A549 treated with CpdA at 1 μM for 4 hours (cell line): ENCODE results near the gene APOO. TPM values are rescaled to one million over a fixed set of nuclear protein-coding genes. Genes with fewer than 3 reads are reported as not detected.

Source experiments
- total RNA-seq: library from RNA; stranded (reverse); fragments of 200-300 nt; extraction: Qiagen RNA extraction; gene quantifications from 5 replicates; pipeline ENCODE4 v1.2.3, GENCODE V29; 2022; ENCODE audit warnings: low read depth

The APOO gene
- 31.9 to 34.4 TPM (median 33.5 TPM) in 5 replicates for total RNA-seq

GRCh38 chrX:23907498-23908218, at the start of gene APOO, which contains the start of gene CXorf58:
Gene APOO (minus strand): TSS chrX:23907938. CDS start chrX:23907702, 236 bp downstream.
Gene CXorf58 (plus strand): TSS chrX:23908006. CDS start chrX:23910303, 2,297 bp downstream.

Other genes starting within 250 kb of the APOO start
- gene PRDX4, start 240.4 kb downstream of the APOO start, total RNA-seq, result 231 to 292 TPM (median 274 TPM) in 5 replicates
- 91.2 to 105 TPM (median 96.3 TPM) in 5 replicates for gene ACOT9, start 164.7 kb downstream of the APOO start, total RNA-seq
- 348 to 477 TPM (median 412 TPM) in 5 replicates for gene SAT1, start 124.8 kb downstream of the APOO start, total RNA-seq
- 0.09 to 0.12 TPM in 2 of 5 replicates, not detected in the others for gene CXorf58, start 68 bp upstream of the APOO start, total RNA-seq
- gene KLHL15, start 119.2 kb upstream of the APOO start, total RNA-seq, result 4.3 to 5.8 TPM (median 5.0 TPM) in 5 replicates
- 131 to 231 TPM (median 139 TPM) in 5 replicates for gene EIF2S3, start 147.0 kb upstream of the APOO start, total RNA-seq
- gene ZFX, start 241.8 kb upstream of the APOO start, total RNA-seq, result 8.7 to 12.4 TPM (median 10.0 TPM) in 5 replicates